ENCODE measurements around the gene HSPBP1. TPM values are rescaled to one million over a fixed set of nuclear protein-coding genes. Genes with fewer than 3 reads are reported as not detected.

The HSPBP1 gene
- total and polyA plus RNA-seq, 2 donors (not counting 3 experiments of a cell fraction or from before 2014, with no cell fraction given) = 30.4 to 47.5 TPM

- Histone ChIP-seq H3K4me3 (replicated peaks in 1 of 3; ENCODE audit: insufficient read depth in 1 of 3, low read depth in 1 of 3, low read length in 3 of 3) (no peak overlapping the region), H2AFZ (ENCODE audit: low read depth, low read length) (no peak overlapping the region), H3K79me2 (ENCODE audit: control insufficient read depth, insufficient read depth, low read length) (no peaks in the 10 kb centered on the region), H3K27me3 (ENCODE audit: control insufficient read depth in 2 of 2, insufficient read depth in 2 of 2, low read length in 2 of 2) (no peaks in the 10 kb centered on the region), H3K9ac (replicated peaks; ENCODE audit: extremely low read depth, insufficient read depth, low read length) (no peak overlapping the region), H3K36me3 (ENCODE audit: control insufficient read depth in 2 of 2, extremely low read depth in 1 of 2, insufficient read depth in 2 of 2, low read length in 2 of 2) (no peaks in the 10 kb centered on the region), H3K27ac (ENCODE audit: insufficient read depth, low read depth, low read length) (no peak overlapping the region), H3K9me1 (replicated peaks; ENCODE audit: control insufficient read depth, extremely low read depth, insufficient read depth, low read length) (no peaks in the 10 kb centered on the region), H3K9me3 (replicated peaks; ENCODE audit: control insufficient read depth, insufficient read depth, low read length) (no peaks in the 10 kb centered on the region), H4K20me1 (replicated peaks; ENCODE audit: control insufficient read depth, extremely low read depth, insufficient read depth, low read length) (no peaks in the 10 kb centered on the region), H3K4me2 (ENCODE audit: insufficient read depth, low read length) (no peak overlapping the region), H3K4me1 (ENCODE audit: control insufficient read depth, extremely low read depth, insufficient read depth, low read length) (no peaks in the 10 kb centered on the region)
- no TSS peak for BruUV-seq (replicated peaks)
- DNase-seq (ENCODE audit: low read depth, low spot score) (no peak), FAIRE-seq (no peak)
- intact Hi-C loops (cut with micrococcal nuclease) (no loop called here), dilution Hi-C loops (cut with MboI; ENCODE audit: extremely low pct_ligation_motif_present, low sequenced_read_pairs) (no loop called here)
- POLR2A ChIA-PET = no interaction called here
- CTCF ChIA-PET = no interaction called here
- no peak for TF ChIP-seq MYC (IDR thresholded peaks at IDR 0.05; ENCODE audit: low read depth, low read length)
- no peak for TF ChIP-seq FOS (IDR thresholded peaks at IDR 0.05; ENCODE audit: borderline replicate concordance, insufficient read depth, low read length)
- no peak for TF ChIP-seq JUN (IDR thresholded peaks at IDR 0.05; ENCODE audit: borderline replicate concordance, insufficient read depth, insufficient read length, low read depth)
- TF ChIP-seq POLR2A (IDR thresholded peaks at IDR 0.05; ENCODE audit: low read depth, low read length) = no peak
- TF ChIP-seq CTCF (IDR thresholded peaks at IDR 0.05; ENCODE audit: extremely low read depth in 1 of 2, insufficient read depth in 1 of 2, low read depth in 1 of 2, low read length in 2 of 2) = no peak
- TF ChIP-seq GATA2 (IDR thresholded peaks at IDR 0.05; ENCODE audit: insufficient read depth, insufficient read length, low read depth, low read length) = no peak
- TF ChIP-seq MAX (IDR thresholded peaks at IDR 0.05; ENCODE audit: insufficient read depth, insufficient read length) = no peak
- TF ChIP-seq POLR2AphosphoS5 (IDR thresholded peaks at IDR 0.05; ENCODE audit: insufficient read depth, low read depth, low read length) = no peak
- no peak for TF ChIP-seq EZH2 (IDR thresholded peaks at IDR 0.05; ENCODE audit: borderline replicate concordance, low read depth, low read length, severe bottlenecking)
These were observed 9.3 kb upstream of the HSPBP1 start for GRCh38 chr19:55289117-55289796.
